Measurements from ENCODE around the gene OTULIN. TPM values are rescaled to one million over a fixed set of nuclear protein-coding genes. Genes with fewer than 3 reads are reported as not detected.

The OTULIN gene
- total RNA-seq, 1 donor from 2014 or later, result 36.3 TPM

- Mint-ChIP-seq H3K27ac (ENCODE audit: unreplicated experiment) (peak overlapping the region; percentile 58), H3K4me3 (ENCODE audit: unreplicated experiment) (no peak overlapping the region), H3K4me1 (ENCODE audit: low read depth) (peaks cover 8% of the 10 kb centered on the region), H3K27me3 (ENCODE audit: low read depth) (no peaks in the 10 kb centered on the region), H3K36me3 (ENCODE audit: low read depth) (peaks cover 33% of the 10 kb centered on the region), H3K9me3 (ENCODE audit: low read depth) (no peaks in the 10 kb centered on the region)
- no peak for TF ChIP-seq CTCF (IDR thresholded peaks at IDR 0.05)
- DNase-seq (ENCODE audit: low spot score), result no peak
Observed at GRCh38 chr5:14684757-14685156, 20.2 kb downstream of the OTULIN start.

GRCh38 chr5:14685757-14686156 lies 21.2 kb downstream of the OTULIN start:
- Mint-ChIP-seq H3K9me3 (ENCODE audit: low read depth) (peaks cover 5% of the 10 kb centered on the region), H3K27ac (ENCODE audit: unreplicated experiment) (peak overlapping the region; percentile 66), H3K4me3 (ENCODE audit: unreplicated experiment) (no peak overlapping the region), H3K27me3 (ENCODE audit: low read depth) (no peaks in the 10 kb centered on the region), H3K4me1 (ENCODE audit: low read depth) (peaks cover 8% of the 10 kb centered on the region), H3K36me3 (ENCODE audit: low read depth) (peaks cover 38% of the 10 kb centered on the region)
- peak; percentile 89 for TF ChIP-seq CTCF (IDR thresholded peaks at IDR 0.05)
- no peak for DNase-seq (ENCODE audit: low spot score)

- H3K36me3 Mint-ChIP-seq (ENCODE audit: low read depth), result peaks cover 41% of the 10 kb centered on the region
- DNase-seq (ENCODE audit: low spot score), result no peak
- H3K9me3 Mint-ChIP-seq (ENCODE audit: low read depth), result peaks cover 5% of the 10 kb centered on the region
- no peak overlapping the region for H3K27ac Mint-ChIP-seq (ENCODE audit: unreplicated experiment)
- H3K27me3 Mint-ChIP-seq (ENCODE audit: low read depth), result no peaks in the 10 kb centered on the region
- H3K4me3 Mint-ChIP-seq (ENCODE audit: unreplicated experiment), result no peak overlapping the region
- H3K4me1 Mint-ChIP-seq (ENCODE audit: low read depth), result peaks cover 8% of the 10 kb centered on the region
- no peak for TF ChIP-seq CTCF (IDR thresholded peaks at IDR 0.05)
Observed at GRCh38 chr5:14686517-14686916, 22.0 kb downstream of the OTULIN start.

GRCh38 chr5:14687023-14687665 lies 22.6 kb downstream of the OTULIN start:
- Mint-ChIP-seq H3K9me3 (ENCODE audit: low read depth) (peaks cover 5% of the 10 kb centered on the region), H3K27me3 (ENCODE audit: low read depth) (no peaks in the 10 kb centered on the region), H3K36me3 (ENCODE audit: low read depth) (peaks cover 37% of the 10 kb centered on the region), H3K4me1 (ENCODE audit: low read depth) (peaks cover 8% of the 10 kb centered on the region), H3K27ac (ENCODE audit: unreplicated experiment) (no peak overlapping the region), H3K4me3 (ENCODE audit: unreplicated experiment) (no peak overlapping the region)
- TF ChIP-seq CTCF (IDR thresholded peaks at IDR 0.05), result no peak
- no peak for DNase-seq (ENCODE audit: low spot score)

- H3K27ac Mint-ChIP-seq (ENCODE audit: unreplicated experiment), result no peak overlapping the region
- H3K9me3 Mint-ChIP-seq (ENCODE audit: low read depth), result peaks cover 5% of the 10 kb centered on the region
Observed at GRCh38 chr5:14693070-14693469, 28.6 kb downstream of the OTULIN start.

More at GRCh38 chr5:14693070-14693469, 28.6 kb downstream of the OTULIN start:
- no peak for TF ChIP-seq CTCF (IDR thresholded peaks at IDR 0.05)
- Mint-ChIP-seq H3K4me1 (ENCODE audit: low read depth) (peaks cover 6% of the 10 kb centered on the region), H3K27me3 (ENCODE audit: low read depth) (no peaks in the 10 kb centered on the region), H3K36me3 (ENCODE audit: low read depth) (peaks cover 43% of the 10 kb centered on the region), H3K4me3 (ENCODE audit: unreplicated experiment) (no peak overlapping the region)
- no peak for DNase-seq (ENCODE audit: low spot score)
